Posterior cingulate gyrus (tissue), 11 donors: ENCODE measurements around the gene LYRM4.

Experiments
- DNase-seq, 10 donors: peaks; one replicate each; pipeline versions ENCODE4 v3.0.0 to v3.0.0-alpha.2; 2020 to 2021; ENCODE audit warnings: mixed read lengths in 3 of 10
- intact Hi-C: fragments of 100-400 bp; cut with DNase I; formaldehyde crosslinking; loops from one replicate; pipeline ENCODE4 v1.15.1; 2023

Gene LYRM4

GRCh38 chr6:5108536-5109150 lies 152.1 kb downstream of the LYRM4 start:
- intact Hi-C loops: no loop called here
- peak in 1 of 10 donors; percentile 77 for DNase-seq

DNA sequence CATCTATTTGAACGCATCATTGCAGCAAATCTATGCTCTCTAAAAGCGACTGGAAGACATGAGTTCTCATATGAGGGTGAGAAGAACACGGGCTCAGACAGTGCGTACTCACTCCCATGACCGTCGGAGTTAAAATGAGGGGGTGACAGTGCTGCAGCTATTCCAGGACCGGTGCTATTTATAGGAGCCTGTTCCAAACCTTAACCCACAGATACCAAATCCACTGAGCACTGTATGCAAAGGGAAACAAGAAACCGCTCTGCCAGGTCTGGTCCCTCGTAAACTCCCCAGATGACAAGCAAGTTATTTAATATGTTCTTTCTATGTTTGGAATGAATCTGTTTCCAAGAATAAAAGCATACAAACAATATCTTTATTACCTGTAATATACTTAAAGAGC lies 152.7 kb downstream of the LYRM4 start:
- intact Hi-C loops: no loop called here

DNA sequence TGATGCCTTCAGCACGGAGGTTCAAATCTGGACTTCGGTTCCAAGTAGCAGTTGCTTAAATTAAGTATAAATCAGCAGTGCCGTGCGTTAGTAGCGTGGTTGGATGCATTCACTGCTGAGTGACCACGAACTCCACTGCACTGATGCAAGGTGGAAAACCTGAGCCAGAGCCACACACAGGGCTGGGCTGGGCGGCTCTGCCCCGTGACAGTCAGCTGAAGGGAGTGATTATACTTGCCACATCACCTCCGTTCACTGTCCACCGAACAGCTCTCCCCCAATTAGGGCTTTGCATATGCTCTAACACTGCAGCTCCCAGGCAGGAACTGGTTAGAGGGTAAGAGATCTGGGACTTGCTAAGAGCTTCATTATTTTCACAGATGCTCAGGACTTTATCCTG lies 153.4 kb downstream of the LYRM4 start:
- intact Hi-C loops: no loop called here
- DNase-seq: peak in 2 of 10 donors; percentile 17 to 61

More for the DNA sequence above, 152.7 kb downstream of the LYRM4 start:
- peak in 3 of 10 donors; percentile 25 to 89 (median 42) for DNase-seq

DNA sequence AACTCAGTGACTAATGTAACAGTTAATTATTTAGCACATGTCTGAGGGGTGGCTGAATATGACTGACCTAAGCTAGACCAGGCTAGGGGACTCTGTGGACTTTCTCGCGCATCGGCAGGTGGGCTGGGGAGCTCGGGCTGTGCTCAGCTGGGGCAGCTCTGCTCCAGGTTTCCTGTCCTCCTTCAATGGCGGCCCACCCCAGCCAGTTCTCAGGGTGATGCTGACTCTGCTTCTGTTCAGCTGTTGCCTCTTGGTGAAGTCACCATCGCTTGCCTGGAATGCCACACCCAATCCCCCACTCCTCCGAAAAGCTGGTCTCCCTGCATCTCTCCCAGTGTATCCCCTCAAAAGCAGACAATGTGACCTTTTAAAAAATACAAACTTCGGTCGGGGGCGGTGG lies 155.6 kb downstream of the LYRM4 start:
- DNase-seq: peak in 2 of 10 donors; percentile 58 to 73
- intact Hi-C loops: no loop called here

GRCh38 chr6:5104667-5105066 lies 156.1 kb downstream of the LYRM4 start:
- intact Hi-C loops: no loop called here
- DNase-seq: peak in 2 of 10 donors; percentile 11 to 20

DNA sequence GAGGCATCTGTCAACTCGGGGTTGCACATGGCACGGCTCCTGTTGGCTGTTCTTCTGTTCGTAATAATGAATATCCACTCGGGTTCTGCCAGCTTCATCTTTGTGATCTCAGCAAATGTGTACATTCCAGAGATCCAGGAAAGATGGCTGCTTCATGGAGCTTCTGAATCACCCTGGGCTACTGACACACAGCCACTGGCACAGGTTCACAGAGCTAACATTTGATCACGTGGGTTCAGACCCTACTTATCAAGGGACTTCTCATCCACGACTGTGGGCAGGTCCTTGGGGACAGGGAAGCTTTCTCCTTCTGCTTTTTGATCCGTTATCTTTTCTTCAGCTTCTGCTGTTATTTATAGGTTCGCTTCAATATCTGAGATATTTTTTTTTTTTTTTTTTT lies 157.5 kb downstream of the LYRM4 start:
- peak in 1 of 10 donors; percentile 40 for DNase-seq
- intact Hi-C loops: no loop called here

- intact Hi-C loops: no loop called here
- peak in 1 of 10 donors; percentile 33 for DNase-seq
These were observed 158.3 kb downstream of the LYRM4 start for GRCh38 chr6:5102267-5102970.

DNA sequence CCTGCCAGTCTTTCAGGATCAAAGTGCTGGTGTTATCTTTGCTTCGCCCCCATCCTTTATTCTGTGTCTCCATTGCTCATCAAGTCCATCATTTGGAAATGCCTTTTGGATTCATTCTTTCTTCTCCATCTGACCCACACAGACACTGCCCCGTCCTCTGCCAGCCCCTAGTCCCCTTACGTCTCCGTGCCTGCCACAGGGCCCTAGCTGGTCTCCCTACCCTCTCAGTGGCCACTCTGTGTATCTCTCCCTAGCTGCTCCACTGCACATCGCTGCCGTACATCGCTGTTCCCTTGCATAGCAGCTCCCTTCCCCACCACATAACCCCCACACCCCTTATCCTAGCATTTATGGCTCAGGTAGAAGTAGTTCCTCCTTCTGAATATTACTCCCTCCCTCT lies 159.9 kb downstream of the LYRM4 start:
- DNase-seq: peak in 1 of 10 donors; percentile 52
- intact Hi-C loops: no loop called here

DNA sequence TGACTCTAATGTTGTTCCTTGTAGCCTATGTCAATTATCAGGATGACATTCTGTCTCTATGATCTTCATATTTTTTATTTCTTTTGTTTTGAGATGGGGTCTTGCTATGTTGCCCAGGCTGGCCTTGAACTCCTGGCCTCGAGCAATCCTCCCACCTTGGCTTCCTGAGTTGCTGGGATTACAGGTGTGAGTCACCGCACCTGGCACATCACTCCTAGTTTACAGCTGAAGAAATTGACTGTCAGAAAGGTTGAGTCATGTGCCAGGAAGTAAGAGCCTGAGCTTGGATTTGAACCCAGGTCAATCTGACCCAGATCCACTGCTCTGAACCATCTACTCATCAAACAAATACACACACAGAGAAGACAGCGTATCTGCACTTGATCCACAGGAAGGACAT lies 161.2 kb downstream of the LYRM4 start:
- no peak for DNase-seq
- intact Hi-C loops: no loop called here

DNA sequence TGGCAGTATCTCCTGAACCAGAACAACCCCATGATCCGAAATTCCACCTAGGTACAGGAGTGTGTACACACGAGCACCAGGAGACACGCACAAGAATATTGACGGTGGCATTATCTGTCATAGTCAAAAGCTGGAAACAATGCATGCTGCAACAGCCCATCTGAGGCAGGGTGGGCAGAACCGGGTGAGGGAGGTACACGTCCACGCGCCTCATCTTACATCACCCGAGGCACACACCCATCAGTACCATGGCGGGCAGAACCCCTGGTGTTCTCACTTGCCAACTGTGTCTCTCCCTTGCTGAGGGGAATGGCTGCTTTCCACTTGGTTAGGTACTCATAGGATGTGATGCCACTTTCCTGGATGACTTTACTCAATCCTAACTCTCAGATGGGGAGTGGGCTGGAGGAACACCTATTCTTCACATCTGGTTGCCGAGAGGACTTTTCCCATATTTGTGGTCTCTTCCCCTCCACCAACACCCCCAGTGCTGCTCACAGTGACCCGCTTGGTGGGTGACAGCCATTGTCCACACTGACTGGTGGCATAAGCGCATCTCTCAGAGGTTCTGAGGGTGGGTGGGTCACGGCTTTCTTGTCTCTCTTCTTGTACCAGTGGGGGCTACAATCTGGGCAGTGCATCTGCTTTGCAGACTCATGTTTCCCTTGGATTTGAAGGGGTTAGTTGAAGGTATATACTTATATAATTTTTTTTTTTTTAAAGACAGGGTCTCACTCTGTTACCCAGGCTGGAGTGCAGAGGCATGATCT lies 162.1 kb downstream of the LYRM4 start:
- DNase-seq: peak in 1 of 10 donors; percentile 42
- intact Hi-C loops: no loop called here

DNA sequence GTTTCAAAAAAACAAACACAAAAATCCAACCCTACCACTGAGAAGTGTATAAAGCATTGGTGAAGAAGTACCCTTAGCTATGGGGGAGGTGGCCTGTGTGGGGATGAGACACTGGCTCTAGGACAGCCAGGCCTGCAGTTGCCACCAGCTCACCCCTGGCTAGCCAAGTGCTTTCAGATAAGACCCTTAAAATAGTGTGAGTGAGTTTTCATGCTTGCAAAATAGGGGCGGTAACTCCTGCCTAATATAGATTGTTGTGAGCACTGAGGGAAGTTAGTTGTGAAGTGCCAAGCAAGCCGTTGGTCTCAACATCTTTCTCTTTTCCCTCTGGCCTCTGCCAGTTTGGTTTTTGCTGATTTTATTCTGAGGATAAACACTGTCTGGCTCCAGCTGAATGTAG lies 164.3 kb downstream of the LYRM4 start:
- intact Hi-C loops: no loop called here
- no peak for DNase-seq

- DNase-seq: peak in 1 of 10 donors; percentile 12
- intact Hi-C loops: no loop called here
These were observed 165.5 kb downstream of the LYRM4 start for GRCh38 chr6:5095236-5095635.

GRCh38 chr6:5094327-5094726 lies 166.4 kb downstream of the LYRM4 start:
- no peak for DNase-seq
- intact Hi-C loops: no loop called here

GRCh38 chr6:5093231-5094015 lies 167.3 kb downstream of the LYRM4 start:
- intact Hi-C loops: no loop called here
- DNase-seq: peak in 1 of 10 donors; percentile 70

GRCh38 chr6:5091210-5092069 lies 169.3 kb downstream of the LYRM4 start:
- intact Hi-C loops: no loop called here
- DNase-seq: peak in 1 of 10 donors; percentile 38

- intact Hi-C loops: no loop called here
- peak in 1 of 10 donors; percentile 22 for DNase-seq
These were observed 170.1 kb downstream of the LYRM4 start for GRCh38 chr6:5090603-5091002.

GRCh38 chr6:5089481-5090438 lies 171.0 kb downstream of the LYRM4 start:
- no peak for DNase-seq

GRCh38 chr6:5088780-5089179 lies 172.0 kb downstream of the LYRM4 start:
- intact Hi-C loops: loop anchor here (5.0 kb wide), 1 partner anchor 44 kb away; no protein-coding TSS in a partner anchor

More at GRCh38 chr6:5089481-5090438, 171.0 kb downstream of the LYRM4 start:
- intact Hi-C loops: loop anchor here (5.0 kb wide), 1 partner anchor 43 kb away; no protein-coding TSS in a partner anchor

More at GRCh38 chr6:5088780-5089179, 172.0 kb downstream of the LYRM4 start:
- DNase-seq: no peak
